Left lung (tissue), 10 donors: ENCODE data around the gene PDE3A. TPM values are rescaled to one million over a fixed set of nuclear protein-coding genes. Genes with fewer than 3 reads are reported as not detected.

Experiments
- ATAC-seq: fragments of 200-7000 bp; cut with Tn5 transposase; one replicate; pipeline ENCODE4 v1.9.1; 2020; ENCODE audit warnings: moderate library complexity
- DNase-seq, 4 donors: peaks; one replicate each; pipeline ENCODE4 v3.0.0-alpha.2; 2013 to 2020
- H3K27ac ChIP-seq, 2 donors: fragments of 200-600 bp; sonication (generic) in 1 of 2; one replicate each; pipeline versions ENCODE4 v1.5.0 to v1.8.0; 2020 to 2021
- H3K27me3 ChIP-seq, 2 donors: fragments of 200-600 bp; sonication (generic) in 1 of 2; one replicate each; pipeline versions ENCODE4 v1.5.0 to v1.8.0; 2020 to 2021
- H3K36me3 ChIP-seq, 2 donors: fragments of 200-600 bp; sonication (generic) in 1 of 2; one replicate each; pipeline versions ENCODE4 v1.5.0 to v1.8.0; 2020 to 2021
- H3K4me1 ChIP-seq, 2 donors: fragments of 200-600 bp; one replicate each; pipeline ENCODE4 v1.8.0; 2021
- H3K4me3 ChIP-seq, 2 donors: fragments of 200-600 bp; sonication (generic) in 1 of 2; one replicate each; pipeline versions ENCODE4 v1.5.0 to v1.8.0; 2020 to 2021; ENCODE audit warnings: mild to moderate bottlenecking in 1 of 2
- H3K9me3 ChIP-seq, 2 donors: fragments of 200-600 bp; sonication (generic) in 1 of 2; one replicate each; pipeline versions ENCODE4 v1.5.0 to v1.8.0; 2020 to 2021
- CTCF ChIP-seq, 2 donors: fragments of 200-600 bp; sonication (generic) in 1 of 2; IDR thresholded peaks; one replicate each; pipeline versions ENCODE4 v1.5.0 to v1.8.0; 2021; ENCODE audit warnings: antibody characterized with exemption in 2 of 2
- intact Hi-C, 2 donors: fragments of 100-400 bp; cut with DNase I; formaldehyde crosslinking; loops; one replicate each; pipeline versions ENCODE4 v1.11.2 to v1.14.2; 2022
- polyA plus RNA-seq, 6 donors: library from polyadenylated mRNA; unstranded; fragments of 120-200 nt; gene quantifications; one replicate each; pipeline ENCODE4 v1.2.1, GENCODE V29; 2013; ENCODE audit not compliant: insufficient read length in 6 of 6
- total RNA-seq, 2 donors: library from RNA; stranded (reverse); fragmentation: NEBNext Ultra II Directional; extraction: Animal tissue kit (Norgen Biotek cat#: 25700); gene quantifications; one replicate each; pipeline ENCODE4 v1.2.1, GENCODE V29; 2021
- donor health status: DM: no; HTN: yes; CAD: no.
- donor health status: DM: no; HTN: no; CAD: no.

PDE3A gene
- total and polyA plus RNA-seq, 8 donors: 5.1 to 9.3 (median 7.8) TPM

DNA sequence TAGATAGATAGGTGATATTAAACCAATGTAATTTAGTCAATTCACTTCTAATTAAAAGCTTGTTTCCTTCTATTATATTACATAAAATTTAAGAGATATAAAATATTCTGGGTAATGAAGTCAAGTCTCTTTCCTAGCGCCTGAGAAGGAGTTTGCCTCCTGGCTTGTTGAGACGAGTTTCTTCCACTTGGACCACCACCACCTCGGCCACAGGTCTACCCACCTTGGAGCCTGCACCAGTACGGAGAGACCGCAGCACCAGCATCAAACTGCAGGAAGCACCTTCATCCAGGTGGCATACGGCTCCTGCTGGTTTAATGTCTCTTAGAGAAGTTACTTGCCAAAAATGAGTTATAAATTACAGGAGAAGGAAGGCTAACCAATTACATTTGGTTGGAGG lies 247.8 kb downstream of the PDE3A start:
- H3K27ac ChIP-seq: no peak overlapping the region
- ATAC-seq (no peak), DNase-seq (peak in 1 of 4 donors; percentile 29)
- no peak overlapping the region for H3K4me3 ChIP-seq
- no peak for TF ChIP-seq CTCF (IDR thresholded peaks at IDR 0.05)
- no peaks in the 10 kb centered on the region for H3K9me3 ChIP-seq
- H3K27me3 ChIP-seq: no peaks in the 10 kb centered on the region
- H3K36me3 ChIP-seq: no peaks in the 10 kb centered on the region
- intact Hi-C loops: no loop called here
- no peaks in the 10 kb centered on the region for H3K4me1 ChIP-seq

GRCh38 chr12:20620261-20620660 lies 251.9 kb downstream of the PDE3A start:
- Histone ChIP-seq H3K9me3 (no peaks in the 10 kb centered on the region), H3K27ac (no peak overlapping the region), H3K36me3 (no peaks in the 10 kb centered on the region), H3K4me1 (no peaks in the 10 kb centered on the region), H3K27me3 (no peaks in the 10 kb centered on the region), H3K4me3 (no peak overlapping the region)
- DNase-seq: peak in 2 of 4 donors; percentile 74 to 83
- intact Hi-C loops: no loop called here
- ATAC-seq: no peak
- no peak for TF ChIP-seq CTCF (IDR thresholded peaks at IDR 0.05)

GRCh38 chr12:20624718-20625117 lies 256.4 kb downstream of the PDE3A start:
- Histone ChIP-seq H3K9me3 (no peaks in the 10 kb centered on the region), H3K36me3 (no peaks in the 10 kb centered on the region), H3K4me1 (no peaks in the 10 kb centered on the region), H3K27me3 (no peaks in the 10 kb centered on the region), H3K4me3 (no peak overlapping the region), H3K27ac (no peak overlapping the region)
- ATAC-seq: no peak
- peak in 1 of 4 donors; percentile 15 for DNase-seq
- intact Hi-C loops: no loop called here
- TF ChIP-seq CTCF (IDR thresholded peaks at IDR 0.05): peak in 1 of 2 donors; percentile 18

DNA sequence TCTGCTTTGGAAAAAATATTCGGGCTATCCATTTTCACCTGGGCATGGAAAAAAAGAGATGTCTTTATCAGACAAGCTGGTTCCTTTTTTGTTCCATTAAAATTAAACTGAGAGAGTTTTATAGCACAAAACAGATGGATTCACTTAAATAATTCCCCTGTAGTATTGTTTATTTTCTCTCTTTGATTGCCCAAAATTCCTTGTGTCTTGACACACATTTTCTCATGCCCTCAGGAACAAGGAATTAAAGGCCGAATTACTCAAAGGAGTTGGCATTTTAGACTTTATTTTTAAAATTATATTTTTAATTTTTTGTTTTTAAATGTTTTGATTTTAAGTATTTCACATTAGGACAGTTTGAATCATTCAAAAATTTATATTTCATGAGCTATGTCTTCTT lies 257.2 kb downstream of the PDE3A start:
- H3K27me3 ChIP-seq: no peaks in the 10 kb centered on the region
- TF ChIP-seq CTCF (IDR thresholded peaks at IDR 0.05): no peak
- H3K36me3 ChIP-seq: no peaks in the 10 kb centered on the region
- no peaks in the 10 kb centered on the region for H3K9me3 ChIP-seq
- H3K4me3 ChIP-seq: no peak overlapping the region
- H3K4me1 ChIP-seq: no peaks in the 10 kb centered on the region
- DNase-seq: no peak
- intact Hi-C loops: no loop called here
- H3K27ac ChIP-seq: no peak overlapping the region
- no peak for ATAC-seq

DNA sequence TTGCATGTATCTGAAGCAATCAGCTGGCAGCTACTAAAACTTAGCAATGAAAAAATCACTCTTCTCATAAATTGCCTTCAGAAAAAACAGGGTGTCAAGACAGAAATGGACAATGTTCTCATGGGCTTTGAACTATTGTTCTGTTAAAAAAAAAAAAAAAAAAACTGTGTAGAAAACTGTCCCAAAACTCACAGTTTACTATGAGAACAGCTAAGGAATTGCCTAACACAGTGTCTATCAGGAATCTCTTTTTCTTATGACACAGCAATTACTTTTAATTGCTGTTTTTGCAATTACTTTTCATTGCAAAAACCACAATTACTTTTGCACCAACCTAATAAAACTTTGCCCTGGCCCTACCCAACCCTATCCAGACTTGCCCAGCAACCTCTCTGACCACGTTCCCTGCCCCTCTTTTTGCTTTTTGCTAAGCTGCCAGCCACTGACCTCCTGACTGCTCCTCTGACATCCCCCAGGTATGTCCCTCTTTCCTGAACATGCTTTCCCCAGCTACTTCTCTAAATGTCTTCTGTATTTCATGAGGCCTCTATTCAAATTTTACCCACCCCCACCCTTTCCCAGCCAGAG lies 258.8 kb downstream of the PDE3A start:
- H3K27me3 ChIP-seq: no peaks in the 10 kb centered on the region
- intact Hi-C loops: no loop called here
- no peaks in the 10 kb centered on the region for H3K36me3 ChIP-seq
- H3K9me3 ChIP-seq: no peaks in the 10 kb centered on the region
- ATAC-seq (no peak), DNase-seq (peak in 1 of 4 donors; percentile 9)
- no peaks in the 10 kb centered on the region for H3K4me1 ChIP-seq
- no peak for TF ChIP-seq CTCF (IDR thresholded peaks at IDR 0.05)
- H3K4me3 ChIP-seq: no peak overlapping the region
- H3K27ac ChIP-seq: no peak overlapping the region
